Left ventricle myocardium inferior (tissue), 1 donor: ENCODE results near the gene CD276. TPM values are rescaled to one million over a fixed set of nuclear protein-coding genes. Genes with fewer than 3 reads are reported as not detected.

Source experiments
- DNase-seq: peaks from one replicate; pipeline ENCODE4 v3.0.0-alpha.2; 2020
- H3K27ac ChIP-seq: fragments of 200-600 bp; replicated peaks from 2 replicates; pipeline ENCODE4 v1.8.0; 2021
- H3K27me3 ChIP-seq: fragments of 200-600 bp; 2 replicates; pipeline ENCODE4 v1.8.0; 2021; ENCODE audit warnings: low read depth
- H3K36me3 ChIP-seq: fragments of 200-600 bp; 2 replicates; pipeline ENCODE4 v1.8.0; 2021
- H3K4me1 ChIP-seq: fragments of 200-600 bp; 2 replicates; pipeline ENCODE4 v1.8.0; 2021
- H3K4me3 ChIP-seq: fragments of 200-600 bp; 2 replicates; pipeline ENCODE4 v1.8.0; 2021; ENCODE audit warnings: mild to moderate bottlenecking, moderate library complexity
- H3K9me3 ChIP-seq: fragments of 200-600 bp; replicated peaks from 2 replicates; pipeline ENCODE4 v1.8.0; 2021
- intact Hi-C: fragments of 100-400 bp; cut with micrococcal nuclease; formaldehyde crosslinking; loops from one replicate; pipeline ENCODE4 v1.11.0; 2022
- total RNA-seq: library from RNA; stranded (reverse); fragmentation: NEBNext Ultra II Directional; extraction: Animal tissue kit (Norgen Biotek cat#: 25700); gene quantifications from one replicate; pipeline ENCODE4 v1.2.1, GENCODE V29; 2021
- TF ChIP-seq, protein P1 (sequence below): fragments of 200-600 bp; IDR thresholded peaks from 2 replicates; pipeline ENCODE4 v1.8.0; 2021; ENCODE audit warnings: antibody characterized with exemption, mild to moderate bottlenecking, borderline replicate concordance
- donor health status: DM: no; HTN: yes; CAD: no; lungs with severe emphysema.

The CD276 gene
- total RNA-seq, 1 donor from 2014 or later = 32.4 TPM

DNA sequence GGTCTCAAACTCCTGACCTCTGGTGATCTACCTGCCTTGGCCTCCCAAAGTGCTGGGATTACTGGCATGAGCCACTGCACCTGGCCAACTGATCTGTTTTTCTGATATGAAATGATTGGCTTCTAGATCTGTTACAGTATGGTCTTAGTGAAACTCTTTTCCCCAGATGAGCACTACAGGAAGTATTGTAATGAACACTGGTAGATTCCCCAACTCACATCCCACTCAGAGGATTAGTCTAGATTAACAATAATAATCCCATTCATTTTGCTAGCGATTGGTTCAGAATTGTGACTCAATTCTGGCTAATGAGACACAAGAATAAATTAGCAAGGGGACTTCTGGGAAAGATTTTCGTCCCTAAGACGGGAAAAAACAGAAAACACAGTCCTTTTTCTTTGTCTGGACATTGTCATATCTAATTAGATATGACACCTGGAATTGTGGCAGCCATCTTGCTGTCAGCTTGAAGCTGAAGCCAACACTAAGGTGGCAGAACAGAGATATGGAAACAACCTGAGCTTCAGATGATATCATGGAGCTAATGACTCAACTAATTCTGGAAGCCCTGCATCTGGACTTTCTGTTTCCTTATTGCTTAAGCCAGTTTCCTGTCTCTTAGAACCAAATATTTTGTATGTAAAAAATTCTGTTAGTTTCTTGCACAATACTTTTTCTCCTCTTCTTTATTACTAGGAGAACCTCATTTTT, 33.6 kb upstream of the CD276 start:
- TF ChIP-seq, protein P1, sequence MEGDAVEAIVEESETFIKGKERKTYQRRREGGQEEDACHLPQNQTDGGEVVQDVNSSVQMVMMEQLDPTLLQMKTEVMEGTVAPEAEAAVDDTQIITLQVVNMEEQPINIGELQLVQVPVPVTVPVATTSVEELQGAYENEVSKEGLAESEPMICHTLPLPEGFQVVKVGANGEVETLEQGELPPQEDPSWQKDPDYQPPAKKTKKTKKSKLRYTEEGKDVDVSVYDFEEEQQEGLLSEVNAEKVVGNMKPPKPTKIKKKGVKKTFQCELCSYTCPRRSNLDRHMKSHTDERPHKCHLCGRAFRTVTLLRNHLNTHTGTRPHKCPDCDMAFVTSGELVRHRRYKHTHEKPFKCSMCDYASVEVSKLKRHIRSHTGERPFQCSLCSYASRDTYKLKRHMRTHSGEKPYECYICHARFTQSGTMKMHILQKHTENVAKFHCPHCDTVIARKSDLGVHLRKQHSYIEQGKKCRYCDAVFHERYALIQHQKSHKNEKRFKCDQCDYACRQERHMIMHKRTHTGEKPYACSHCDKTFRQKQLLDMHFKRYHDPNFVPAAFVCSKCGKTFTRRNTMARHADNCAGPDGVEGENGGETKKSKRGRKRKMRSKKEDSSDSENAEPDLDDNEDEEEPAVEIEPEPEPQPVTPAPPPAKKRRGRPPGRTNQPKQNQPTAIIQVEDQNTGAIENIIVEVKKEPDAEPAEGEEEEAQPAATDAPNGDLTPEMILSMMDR = no peak
- Histone ChIP-seq H3K27ac (no peak overlapping the region), H3K4me3 (no peak overlapping the region), H3K9me3 (peaks cover 5% of the 10 kb centered on the region), H3K4me1 (no peaks in the 10 kb centered on the region), H3K36me3 (no peaks in the 10 kb centered on the region), H3K27me3 (peaks cover 11% of the 10 kb centered on the region)
- intact Hi-C loops = no loop called here
- DNase-seq = no peak

DNA sequence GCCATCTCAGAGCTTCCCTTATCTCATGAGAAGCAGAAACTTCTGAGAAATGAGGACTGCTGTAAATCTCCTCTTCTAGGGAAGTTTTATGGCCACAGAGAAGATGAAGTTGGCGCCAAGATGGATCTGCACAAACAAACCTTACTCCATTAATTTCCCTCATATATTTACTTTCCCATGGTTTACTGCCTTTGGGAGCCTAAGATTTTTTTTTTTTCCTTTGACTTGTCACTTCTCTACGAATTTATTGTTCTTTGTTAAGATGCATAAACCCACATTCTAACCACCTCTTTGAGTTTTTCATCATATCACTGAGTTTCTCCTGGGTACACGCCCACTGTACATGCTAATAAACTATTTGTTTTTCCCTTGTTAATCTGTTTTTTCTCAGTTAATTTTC, 29.5 kb upstream of the CD276 start:
- no peaks in the 10 kb centered on the region for H3K4me1 ChIP-seq
- DNase-seq = no peak
- H3K36me3 ChIP-seq = no peaks in the 10 kb centered on the region
- H3K9me3 ChIP-seq = peaks cover 5% of the 10 kb centered on the region
- H3K27me3 ChIP-seq = no peaks in the 10 kb centered on the region
- H3K4me3 ChIP-seq = no peak overlapping the region
- intact Hi-C loops = no loop called here
- H3K27ac ChIP-seq = no peak overlapping the region
- TF ChIP-seq, protein P1 = no peak

DNA sequence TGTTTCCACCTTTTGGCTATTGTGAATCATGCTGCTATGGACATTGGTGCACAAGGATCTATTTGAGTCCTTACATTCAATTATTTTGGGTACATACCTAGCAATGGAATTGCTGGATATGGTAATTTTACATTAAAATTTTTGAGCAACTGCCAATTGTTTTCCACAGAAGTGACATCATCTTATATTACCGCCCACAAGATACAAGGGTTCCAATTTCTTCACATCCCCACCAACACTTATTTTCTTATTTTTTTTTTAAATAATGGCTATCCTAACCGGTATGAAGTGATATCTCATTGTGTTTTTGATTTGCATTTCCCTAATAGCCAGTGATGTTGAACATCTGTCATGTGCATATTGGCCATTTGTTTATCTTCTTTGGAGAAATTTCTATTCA, 28.5 kb upstream of the CD276 start:
- TF ChIP-seq, protein P1 = no peak
- H3K27ac ChIP-seq = no peak overlapping the region

DNA sequence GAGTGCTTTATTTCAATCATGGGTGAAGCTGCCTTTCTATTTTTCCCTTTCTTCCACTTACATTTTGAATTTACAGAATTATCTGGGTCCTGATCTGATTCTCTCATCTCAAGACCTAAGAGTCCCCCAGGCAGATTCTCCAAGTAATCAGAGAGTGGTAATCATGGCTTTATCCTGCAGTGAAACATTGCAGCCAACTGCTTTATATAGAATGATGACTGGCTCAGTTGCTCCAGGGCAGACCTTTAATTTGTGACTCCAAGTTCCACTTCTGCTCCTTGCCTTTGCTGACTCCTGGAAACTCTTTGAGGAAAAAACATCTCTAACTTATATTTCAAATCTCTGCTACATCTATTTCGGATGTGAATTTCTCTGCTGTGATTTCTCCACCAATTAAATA, 25.5 kb upstream of the CD276 start:
- TF ChIP-seq, protein P1 = no peak
- DNase-seq = no peak
- no peak overlapping the region for H3K27ac ChIP-seq
- no peaks in the 10 kb centered on the region for H3K36me3 ChIP-seq
- H3K9me3 ChIP-seq = peaks cover under 1% of the 10 kb centered on the region
- H3K4me3 ChIP-seq = no peak overlapping the region
- no peaks in the 10 kb centered on the region for H3K4me1 ChIP-seq
- no peaks in the 10 kb centered on the region for H3K27me3 ChIP-seq
- intact Hi-C loops = no loop called here

More for the DNA sequence above, 28.5 kb upstream of the CD276 start:
- no peak overlapping the region for H3K4me3 ChIP-seq
- DNase-seq = no peak
- no peaks in the 10 kb centered on the region for H3K27me3 ChIP-seq
- intact Hi-C loops = no loop called here
- peaks cover 5% of the 10 kb centered on the region for H3K9me3 ChIP-seq
- no peaks in the 10 kb centered on the region for H3K36me3 ChIP-seq
- no peaks in the 10 kb centered on the region for H3K4me1 ChIP-seq

DNA sequence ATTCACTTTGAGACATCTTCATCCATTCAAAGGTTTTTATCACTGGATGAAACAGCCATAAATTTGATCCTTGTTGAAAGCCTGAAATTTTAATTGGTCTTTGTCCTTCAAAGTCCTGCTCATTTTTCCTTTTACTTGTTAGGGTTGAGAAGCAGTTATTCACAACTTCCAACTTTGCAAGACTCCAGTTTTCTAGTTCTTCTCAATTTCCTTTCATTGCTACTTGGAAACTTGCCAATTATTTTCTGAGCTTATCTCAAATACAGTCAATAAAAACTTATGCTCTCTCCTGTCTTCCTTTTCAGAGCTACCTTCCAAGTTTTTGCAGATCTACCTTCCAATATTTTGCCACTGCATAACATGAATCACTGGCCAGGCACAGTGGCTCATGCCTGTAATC, 23.7 kb upstream of the CD276 start:
- no peak overlapping the region for H3K27ac ChIP-seq
- no peaks in the 10 kb centered on the region for H3K27me3 ChIP-seq
- H3K4me3 ChIP-seq = no peak overlapping the region
- TF ChIP-seq, protein P1 = no peak
- H3K4me1 ChIP-seq = no peaks in the 10 kb centered on the region
- peaks cover 5% of the 10 kb centered on the region for H3K9me3 ChIP-seq
- intact Hi-C loops = no loop called here
- no peak for DNase-seq
- no peaks in the 10 kb centered on the region for H3K36me3 ChIP-seq
